Mucosa of rectum (tissue), 2 donors: ENCODE measurements around the gene GSC2.
A peak's percentile ranks its signal among the peaks of the same experiment; 100 is the strongest.

Experiments
- H3K27ac ChIP-seq, 2 donors: one replicate each; pipeline ENCODE4 v1.7.0; 2013; ENCODE audit warnings: inconsistent platforms in 2 of 2, low read depth in 2 of 2, low read length in 2 of 2
- H3K27me3 ChIP-seq, 2 donors: one replicate each; pipeline ENCODE4 v1.7.0; 2013; ENCODE audit warnings: low read length in 2 of 2; ENCODE audit not compliant: control insufficient read depth in 2 of 2, insufficient read depth in 2 of 2
- H3K36me3 ChIP-seq, 2 donors: one replicate each; pipeline ENCODE4 v1.7.0; 2013; ENCODE audit warnings: low read length in 2 of 2; ENCODE audit not compliant: control insufficient read depth in 2 of 2, insufficient read depth in 2 of 2
- H3K4me1 ChIP-seq, 2 donors: one replicate each; pipeline ENCODE4 v1.7.0; 2013; ENCODE audit warnings: low read length in 2 of 2, mild to moderate bottlenecking in 1 of 2; ENCODE audit not compliant: control insufficient read depth in 2 of 2, insufficient read depth in 2 of 2
- H3K4me3 ChIP-seq, 2 donors: one replicate each; pipeline ENCODE4 v1.7.0; 2013; ENCODE audit warnings: low read length in 2 of 2
- H3K9ac ChIP-seq, 2 donors: one replicate each; pipeline ENCODE4 v1.7.0; 2013; ENCODE audit warnings: low read length in 2 of 2, low read depth in 1 of 2, mild to moderate bottlenecking in 1 of 2
- H3K9me3 ChIP-seq, 2 donors: one replicate each; pipeline ENCODE4 v1.7.0; 2013; ENCODE audit warnings: low read length in 2 of 2; ENCODE audit not compliant: control insufficient read depth in 2 of 2
- donor health status: healthy.
- donor health status: Normal muscosa, but diverticular disease.

Gene GSC2

GRCh38 chr22:19178065-19178656, 28.1 kb upstream of the GSC2 start:
- Histone ChIP-seq H3K9me3 (no peaks in the 10 kb centered on the region), H3K36me3 (peaks cover 4 to 6% of the 10 kb centered on the region in 2 donors), H3K4me1 (peaks cover 25 to 33% of the 10 kb centered on the region in 2 donors), H3K27me3 (no peaks in the 10 kb centered on the region), H3K27ac (peak overlapping the region; percentile 90 to 92), H3K4me3 (peak overlapping the region; percentile 67 to 75), H3K9ac (peak overlapping the region; percentile 68 to 90)

GRCh38 chr22:19177164-19178064, 27.3 kb upstream of the GSC2 start:
- Histone ChIP-seq H3K4me3 (peak overlapping the region; percentile 67 to 75), H3K4me1 (peaks cover 32 to 40% of the 10 kb centered on the region in 2 donors), H3K9me3 (no peaks in the 10 kb centered on the region), H3K27ac (peak overlapping the region; percentile 90 to 92), H3K9ac (peak overlapping the region; percentile 68 to 90), H3K27me3 (no peaks in the 10 kb centered on the region), H3K36me3 (peaks cover 4 to 6% of the 10 kb centered on the region in 2 donors)

- Histone ChIP-seq H3K27ac (no peak overlapping the region), H3K27me3 (no peaks in the 10 kb centered on the region), H3K9me3 (no peaks in the 10 kb centered on the region), H3K4me1 (peaks cover 36 to 46% of the 10 kb centered on the region in 2 donors), H3K36me3 (peaks cover 4 to 6% of the 10 kb centered on the region in 2 donors), H3K9ac (peak overlapping the region in 1 of 2 donors; percentile 47), H3K4me3 (peak overlapping the region in 1 of 2 donors; percentile 75)
These were observed 26.6 kb upstream of the GSC2 start for GRCh38 chr22:19176732-19177131.

DNA sequence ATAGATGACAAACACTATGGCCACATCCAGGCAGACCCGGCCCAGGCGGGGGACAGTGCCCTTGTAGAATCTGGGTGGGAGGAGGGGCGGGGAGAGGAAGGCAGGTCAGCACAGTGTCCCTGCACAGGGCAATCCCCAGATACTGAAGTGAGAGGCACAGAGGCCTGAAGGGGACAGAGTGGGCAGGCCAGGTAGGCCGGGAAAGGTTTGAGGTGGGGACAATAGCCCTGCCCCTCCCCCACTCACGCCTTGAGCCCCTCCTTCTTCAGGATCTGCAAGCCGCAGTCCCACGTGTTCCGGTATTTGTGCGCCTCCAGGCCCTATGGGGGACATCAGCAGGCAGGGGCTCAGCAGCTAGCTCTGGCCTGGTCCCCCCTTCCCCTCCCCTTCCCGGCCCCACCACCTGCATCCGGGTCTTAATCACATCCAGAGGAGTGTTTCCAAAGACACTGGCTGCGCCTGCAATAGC, 26.1 kb upstream of the GSC2 start:
- no peak overlapping the region for H3K4me3 ChIP-seq

GRCh38 chr22:19175602-19176174, 25.6 kb upstream of the GSC2 start:
- Histone ChIP-seq H3K27ac (no peak overlapping the region), H3K9me3 (no peaks in the 10 kb centered on the region), H3K4me1 (peaks cover 39 to 50% of the 10 kb centered on the region in 2 donors), H3K9ac (no peak overlapping the region), H3K36me3 (peaks cover 4 to 6% of the 10 kb centered on the region in 2 donors), H3K4me3 (no peak overlapping the region), H3K27me3 (no peaks in the 10 kb centered on the region)

More for the DNA sequence above, 26.1 kb upstream of the GSC2 start:
- no peaks in the 10 kb centered on the region for H3K9me3 ChIP-seq
- H3K27ac ChIP-seq: no peak overlapping the region
- H3K27me3 ChIP-seq: no peaks in the 10 kb centered on the region
- no peak overlapping the region for H3K9ac ChIP-seq
- peaks cover 36 to 46% of the 10 kb centered on the region in 2 donors for H3K4me1 ChIP-seq
- H3K36me3 ChIP-seq: peaks cover 4 to 6% of the 10 kb centered on the region in 2 donors

DNA sequence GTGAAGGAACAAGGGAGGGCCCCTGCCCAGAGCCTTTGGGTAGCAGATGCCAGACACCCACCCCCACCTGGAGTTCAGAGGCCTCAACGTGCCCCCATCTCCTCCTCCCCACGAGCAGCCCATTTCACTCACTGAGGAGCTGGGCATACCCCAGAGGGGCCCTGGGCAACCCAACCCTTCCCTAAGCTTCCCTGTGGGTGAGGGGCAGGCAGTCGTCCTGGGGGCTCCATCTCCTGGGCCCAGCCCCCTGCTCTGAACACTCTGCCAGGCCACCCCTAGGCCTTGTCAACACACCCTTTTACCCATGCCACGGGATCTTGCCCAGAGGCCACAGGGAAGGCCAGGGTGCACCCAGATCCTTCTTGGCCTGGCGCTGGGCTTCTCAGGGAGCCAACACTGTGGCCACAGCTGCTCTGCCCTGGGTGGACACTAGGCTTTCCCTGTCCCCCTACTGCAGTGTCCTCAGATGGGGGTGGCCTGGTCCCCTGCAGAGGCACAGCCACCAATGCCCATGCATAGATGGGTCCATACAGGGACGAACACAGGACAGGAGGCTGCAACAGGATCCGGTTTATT, 25.0 kb upstream of the GSC2 start:
- Histone ChIP-seq H3K9ac (no peak overlapping the region), H3K27ac (no peak overlapping the region), H3K27me3 (peaks cover under 1 to 2% of the 10 kb centered on the region in 2 donors), H3K4me1 (peaks cover 40 to 56% of the 10 kb centered on the region in 2 donors), H3K36me3 (peaks cover 4 to 6% of the 10 kb centered on the region in 2 donors), H3K4me3 (no peak overlapping the region), H3K9me3 (no peaks in the 10 kb centered on the region)

DNA sequence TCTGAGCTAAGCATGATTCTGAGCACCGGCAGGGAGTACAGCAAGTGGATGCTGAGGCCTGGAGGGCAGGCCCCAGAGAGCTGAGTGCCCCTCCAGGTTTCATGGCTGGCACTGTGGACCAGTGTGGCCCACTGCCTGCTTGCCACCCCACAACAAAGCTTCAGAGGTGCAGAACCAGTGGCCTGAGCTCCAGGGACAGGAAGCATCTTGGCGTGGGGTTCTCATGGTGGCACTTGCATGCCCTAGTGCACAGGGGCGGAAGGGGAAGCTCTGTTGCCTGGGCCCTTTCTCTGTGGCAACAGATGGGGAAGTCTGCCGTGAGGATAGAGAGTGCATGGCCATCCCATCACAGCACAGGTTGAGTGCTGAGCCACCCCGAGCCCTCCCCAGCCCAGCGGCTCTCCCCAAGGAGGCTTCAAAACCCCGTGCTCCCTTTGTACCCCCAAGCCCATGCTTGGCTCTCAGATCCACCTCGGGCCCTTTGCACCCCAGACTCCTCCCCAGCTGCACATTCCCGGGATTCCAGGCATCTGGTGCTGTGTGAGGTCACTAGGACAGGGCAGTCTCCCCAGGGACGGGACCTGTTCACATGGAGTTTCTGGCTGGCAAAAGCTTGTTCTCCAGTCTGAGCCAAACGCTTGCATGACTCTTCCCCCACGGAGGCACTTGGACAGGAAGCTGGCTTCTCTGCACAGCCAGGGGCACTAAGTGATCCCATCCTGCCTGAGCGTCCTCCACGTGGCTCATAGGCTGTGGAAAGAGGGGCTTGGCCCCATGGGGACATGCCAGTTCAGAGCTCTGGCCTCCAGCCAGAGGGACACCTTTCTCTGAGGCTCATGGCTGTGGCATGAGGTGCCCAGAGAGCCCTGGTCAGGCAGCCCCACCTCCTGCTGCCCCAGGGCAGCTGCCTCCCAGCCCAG, 24.3 kb upstream of the GSC2 start:
- Histone ChIP-seq H3K27ac (no peak overlapping the region), H3K27me3 (peaks cover 7% of the 10 kb centered on the region in 2 donors), H3K4me1 (peaks cover 36 to 51% of the 10 kb centered on the region in 2 donors), H3K9ac (no peak overlapping the region), H3K4me3 (no peak overlapping the region), H3K36me3 (peaks cover 4 to 6% of the 10 kb centered on the region in 2 donors), H3K9me3 (no peaks in the 10 kb centered on the region)

DNA sequence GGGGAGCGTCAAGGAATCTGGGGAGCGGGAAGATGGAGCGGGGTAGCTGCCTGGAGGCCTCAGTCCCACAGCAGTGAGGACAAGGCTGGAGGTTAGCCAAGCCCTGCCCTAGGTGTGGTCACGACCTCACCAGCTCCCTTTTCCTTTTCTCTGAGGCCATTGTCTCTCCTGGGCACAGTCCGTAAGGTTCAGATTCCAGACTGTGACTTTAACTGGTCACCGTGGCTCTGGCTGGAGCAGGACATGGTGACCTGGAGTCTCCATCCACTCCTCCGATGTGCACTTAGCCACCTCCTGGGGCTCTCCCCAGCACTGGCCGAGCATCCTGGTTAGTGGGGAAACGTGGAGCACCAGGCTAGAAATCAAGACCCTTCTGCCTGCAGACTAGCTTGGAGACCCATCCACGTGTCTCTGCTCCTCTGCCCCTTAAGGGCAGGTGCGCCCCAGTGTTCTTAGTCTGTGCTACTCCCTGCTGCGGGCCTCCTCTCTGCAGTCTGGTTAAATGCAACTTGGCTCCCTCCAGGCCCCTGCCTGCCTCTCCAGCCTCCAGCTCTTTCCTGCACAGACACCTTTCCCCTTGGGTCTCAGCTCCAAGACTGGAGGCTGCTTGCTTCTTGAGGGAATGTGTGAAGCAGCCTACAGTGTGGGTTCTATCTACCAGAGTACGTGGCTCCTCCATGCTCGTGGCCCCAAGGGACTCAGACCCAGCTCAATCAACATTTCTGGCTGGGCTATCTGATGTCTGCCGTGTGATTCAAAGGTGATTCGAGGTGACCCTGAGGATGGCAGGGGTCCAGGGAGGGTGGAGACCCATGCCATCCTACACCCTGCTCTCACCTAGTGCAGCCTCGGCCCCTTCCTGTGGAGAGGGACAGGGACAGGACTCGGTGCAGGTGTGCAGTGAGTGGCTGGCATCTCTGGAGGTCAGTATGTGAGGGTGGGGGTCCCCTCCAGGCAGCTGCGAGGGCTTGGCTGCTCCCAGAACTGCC, 23.2 kb upstream of the GSC2 start:
- H3K4me1 ChIP-seq: peaks cover 35 to 46% of the 10 kb centered on the region in 2 donors
- peak overlapping the region; percentile 5 to 26 for H3K27ac ChIP-seq
- no peaks in the 10 kb centered on the region for H3K9me3 ChIP-seq
- H3K9ac ChIP-seq: peak overlapping the region in 1 of 2 donors; percentile 98
- peaks cover 16 to 17% of the 10 kb centered on the region in 2 donors for H3K27me3 ChIP-seq
- H3K36me3 ChIP-seq: peaks cover 4 to 6% of the 10 kb centered on the region in 2 donors
- H3K4me3 ChIP-seq: peak overlapping the region; percentile 21 to 89
